ENCODE data around the gene ABR.
"Not testable (repeated sequence)": the region's sequence is repeated elsewhere in the genome, so short reads cannot be mapped to it uniquely, and the experiment has no call there.

ABR gene

GRCh38 chr17:1120596-1121441 is 59.0 kb downstream of the ABR start:
- no peak for DNase-seq (ENCODE audit: low read depth)

- no peak for DNase-seq (ENCODE audit: low read depth)
Measured at GRCh38 chr17:1119924-1120323, 59.9 kb downstream of the ABR start.

- DNase-seq (ENCODE audit: low read depth), result no peak
Measured at GRCh38 chr17:1116602-1117001, 63.2 kb downstream of the ABR start.

- DNase-seq (ENCODE audit: low read depth), result no peak
Measured at GRCh38 chr17:1112875-1113274, 66.9 kb downstream of the ABR start.

GRCh38 chr17:1111599-1112443 is 68.0 kb downstream of the ABR start:
- no peak for DNase-seq (ENCODE audit: low read depth)

GRCh38 chr17:1110862-1111598 is 68.8 kb downstream of the ABR start:
- no peak for DNase-seq (ENCODE audit: low read depth)

- DNase-seq (ENCODE audit: low read depth), result no peak
Measured at GRCh38 chr17:1110541-1110861, 69.3 kb downstream of the ABR start.

- no peak for DNase-seq (ENCODE audit: low read depth)
Measured at GRCh38 chr17:1109606-1110540, 69.9 kb downstream of the ABR start.

GRCh38 chr17:1108765-1109605 is 70.8 kb downstream of the ABR start:
- DNase-seq (ENCODE audit: low read depth), result no peak

- DNase-seq (ENCODE audit: low read depth), result no peak
Measured at GRCh38 chr17:1108478-1108764, 71.4 kb downstream of the ABR start.

GRCh38 chr17:1107777-1108477 is 71.9 kb downstream of the ABR start:
- DNase-seq (ENCODE audit: low read depth), result no peak

GRCh38 chr17:1107083-1107776 is 72.6 kb downstream of the ABR start:
- no peak for DNase-seq (ENCODE audit: low read depth)

GRCh38 chr17:1104222-1104621 is 75.6 kb downstream of the ABR start:
- DNase-seq (ENCODE audit: low read depth), result no peak

GRCh38 chr17:1100382-1100781 is 79.4 kb downstream of the ABR start:
- no peak for DNase-seq (ENCODE audit: low read depth)

GRCh38 chr17:1099242-1099641 is 80.5 kb downstream of the ABR start:
- no peak for DNase-seq (ENCODE audit: low read depth)

- DNase-seq (ENCODE audit: low read depth), result not testable (repeated sequence)
Measured at GRCh38 chr17:1097972-1098744, 81.6 kb downstream of the ABR start.

GRCh38 chr17:1096215-1096614 is 83.6 kb downstream of the ABR start:
- no peak for DNase-seq (ENCODE audit: low read depth)

- DNase-seq (ENCODE audit: low read depth), result no peak
Measured at GRCh38 chr17:1095853-1096173, 84.0 kb downstream of the ABR start.
